GM21526 (cell line): Measurements from ENCODE around the gene HMGCL.

Experiments
- ATAC-seq: cut with Tn5 transposase; IDR thresholded peaks from one replicate; pipeline ENCODE4 v1.9.1; 2021; ENCODE audit warnings: moderate library complexity; ENCODE audit not compliant: unreplicated experiment, low FRiP score

HMGCL gene

GRCh38 chr1:23779826-23780371, 45.3 kb downstream of the HMGCL start:
- no peak for ATAC-seq

DNA sequence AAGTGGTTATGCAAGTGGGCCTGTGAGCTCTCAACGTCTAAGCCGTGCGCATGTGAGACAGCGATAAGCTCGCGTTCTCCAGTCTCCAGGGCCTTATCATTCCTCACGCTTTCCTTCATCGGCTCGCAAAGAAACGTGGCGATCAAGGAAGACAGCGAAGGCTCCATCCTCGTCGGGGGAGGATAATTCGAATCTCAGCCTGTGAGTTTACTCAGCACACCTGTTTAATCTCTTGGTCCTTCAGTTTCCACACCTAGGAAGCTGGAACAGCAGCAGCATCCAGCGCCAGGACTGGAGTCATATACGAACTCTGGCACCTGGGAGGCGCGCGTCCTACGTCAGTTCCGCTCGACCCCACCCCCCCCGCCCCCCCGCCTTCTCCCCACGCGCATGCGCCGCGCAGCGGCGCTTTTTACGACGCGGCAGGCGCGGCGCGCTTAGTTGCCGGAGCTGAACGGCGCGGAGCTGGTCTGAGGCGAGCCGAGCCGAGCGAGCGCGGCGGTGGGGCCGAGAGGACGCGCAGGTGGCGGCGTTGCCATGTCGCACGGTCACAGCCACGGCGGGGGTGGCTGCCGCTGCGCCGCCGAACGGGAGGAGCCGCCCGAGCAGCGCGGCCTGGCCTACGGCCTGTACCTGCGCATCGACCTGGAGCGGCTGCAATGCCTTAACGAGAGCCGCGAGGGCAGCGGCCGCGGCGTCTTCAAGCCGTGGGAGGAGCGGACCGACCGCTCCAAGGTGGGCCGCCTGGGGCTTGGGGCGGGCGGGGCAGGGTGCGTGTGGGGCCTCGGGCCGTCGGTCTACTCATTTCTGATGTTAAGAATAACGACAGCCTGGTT, 47.0 kb downstream of the HMGCL start, which contains the start of gene PITHD1:
TSS of gene PITHD1 (plus strand) at position 440 of the 836 bp plus-strand sequence. CDS start at position 538, 98 bp downstream.
- ATAC-seq = peak; percentile 61

DNA sequence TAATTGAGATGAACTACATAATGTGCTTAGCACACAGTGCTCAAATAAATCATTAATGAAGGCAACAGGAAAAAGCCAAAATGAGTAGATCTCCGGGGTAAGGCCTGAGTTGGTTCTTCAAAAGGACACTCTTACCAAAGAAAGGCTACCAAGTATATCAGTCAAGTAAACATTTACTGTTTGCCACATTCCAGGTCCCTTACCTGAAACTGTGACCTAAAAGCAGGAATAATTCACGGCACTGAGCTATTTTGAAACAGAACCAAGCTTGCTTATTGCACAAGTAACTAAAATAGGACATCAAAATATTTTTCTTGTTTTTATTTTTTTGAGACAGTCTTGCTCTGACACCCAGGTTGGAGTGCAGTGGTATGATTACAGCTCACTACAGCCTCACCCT, 49.0 kb downstream of the HMGCL start:
- ATAC-seq = no peak

- no peak for ATAC-seq
Measured at GRCh38 chr1:23774174-23774880, 50.9 kb downstream of the HMGCL start.

DNA sequence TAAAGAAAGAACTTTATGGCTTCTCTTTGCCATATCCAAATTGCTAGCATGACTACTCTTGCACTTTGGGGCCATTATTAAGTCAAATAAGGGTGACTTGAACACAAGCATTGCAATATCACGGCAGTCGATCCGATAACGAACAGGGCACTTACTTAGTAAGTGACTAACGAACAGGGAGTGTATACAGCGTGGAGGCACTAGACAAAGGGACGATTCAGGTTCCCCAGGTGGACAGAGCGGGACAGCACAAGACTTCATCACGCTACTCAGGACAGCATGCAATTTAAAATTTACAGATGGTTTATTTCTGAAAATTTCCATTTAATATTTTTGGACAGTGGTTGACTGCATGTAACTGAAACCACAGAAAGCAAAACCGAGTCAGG, 52.4 kb downstream of the HMGCL start:
- ATAC-seq = no peak

GRCh38 chr1:23772049-23772853, 53.0 kb downstream of the HMGCL start:
- ATAC-seq = no peak

GRCh38 chr1:23768733-23769132, 56.5 kb downstream of the HMGCL start:
- ATAC-seq = no peak

DNA sequence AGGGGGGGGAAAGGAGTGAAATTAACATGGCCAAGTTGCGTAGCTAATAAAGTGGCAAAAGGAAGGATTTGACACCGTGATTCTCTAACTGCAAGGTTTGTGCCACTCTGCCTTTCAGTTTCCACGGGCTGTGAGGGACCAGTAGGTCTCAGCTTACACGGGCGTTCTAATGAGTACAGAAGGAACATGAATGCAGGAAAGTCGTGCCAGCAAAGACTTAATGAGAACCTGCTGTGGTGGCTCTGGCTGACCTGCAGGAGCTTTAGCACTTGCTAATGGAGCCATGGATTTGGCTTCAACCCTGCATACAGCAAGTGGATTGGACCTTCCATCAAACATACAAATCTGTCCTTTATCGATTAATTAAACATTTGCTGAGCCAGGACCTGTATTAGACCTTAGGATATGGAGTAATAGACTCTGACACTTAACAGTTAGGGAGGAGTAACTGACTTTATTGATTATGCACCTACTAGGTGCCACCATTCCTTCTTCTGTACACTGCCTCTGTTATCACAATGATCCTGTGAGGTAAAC, 62.1 kb downstream of the HMGCL start:
- ATAC-seq = no peak

GRCh38 chr1:23759277-23759676, 66.0 kb downstream of the HMGCL start:
- no peak for ATAC-seq

DNA sequence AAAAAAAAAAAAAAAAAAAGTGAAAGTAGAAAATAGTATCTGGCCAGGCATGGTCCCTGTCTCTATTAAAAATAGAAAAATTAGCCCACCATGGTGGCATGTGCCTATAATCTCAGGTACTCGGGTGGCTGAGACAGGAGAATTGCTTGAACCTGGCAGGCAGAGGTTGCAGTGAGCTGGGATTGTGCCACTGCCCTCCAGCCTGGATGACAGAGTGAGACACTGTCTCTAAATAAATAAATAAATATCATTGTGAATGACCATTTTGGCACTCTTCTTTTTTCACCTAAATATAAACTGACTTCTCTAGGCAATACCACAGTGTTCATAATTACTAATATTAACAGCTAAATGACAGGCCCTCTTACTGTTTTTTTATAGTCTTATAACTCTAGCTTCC, 67.4 kb downstream of the HMGCL start:
- ATAC-seq = no peak

- ATAC-seq = no peak
Measured at GRCh38 chr1:23756676-23757075, 68.6 kb downstream of the HMGCL start.

DNA sequence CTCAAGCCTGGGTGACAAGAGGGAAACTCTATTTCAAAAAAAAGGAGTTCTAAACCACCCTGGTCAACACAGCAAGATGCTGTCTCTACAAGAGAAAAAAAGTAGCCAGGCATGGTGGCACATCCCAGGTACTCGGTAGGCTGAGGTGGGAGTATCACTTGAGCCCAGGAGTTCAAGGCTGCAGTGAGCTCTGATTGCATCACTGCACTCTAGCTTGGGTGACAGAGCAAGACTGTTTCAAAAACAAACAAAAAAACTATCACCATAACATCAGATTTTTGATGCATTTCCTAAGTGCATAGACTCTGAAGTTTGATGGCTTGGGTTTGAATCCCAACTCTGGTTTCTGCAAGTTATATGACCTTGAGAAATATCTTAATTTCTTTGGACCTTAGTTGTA, 72.3 kb downstream of the HMGCL start:
- ATAC-seq = no peak
